Endothelial cell of umbilical vein (primary cell): ENCODE measurements around the gene ADGRG3. TPM values are rescaled to one million over a fixed set of nuclear protein-coding genes. Genes with fewer than 3 reads are reported as not detected.

ENCODE experiments used
- BruUV-seq: library from RNA; stranded (reverse); fragments of 400-500 nt; replicated peaks from 2 replicates; lab custom pipeline; 2021; lab: Mats Ljungman, UMichigan
- CTCF ChIA-PET: fragments of 300-600, 350-600 bp; sonication (Branson Sonifier 250); formaldehyde crosslinking; loops from one replicate; lab custom pipeline; 2021; ENCODE audit warnings: antibody characterized with exemption, inconsistent platforms; lab: Charles Lee
- POLR2A ChIA-PET: fragments of 300-600, 350-600 bp; sonication (Branson Sonifier 250); formaldehyde crosslinking; loops from one replicate; lab custom pipeline; 2021; ENCODE audit warnings: antibody characterized with exemption, inconsistent platforms; lab: Charles Lee
- DNase-seq: peaks from one replicate; pipeline ENCODE4 v3.0.0-alpha.2; 2011; ENCODE audit warnings: low read depth, low spot score
- FAIRE-seq: peaks from 2 replicates; lab custom pipeline; 2011; peaks lifted over from hg19 to GRCh38; lab: Jason Lieb, UNC
- H2AFZ ChIP-seq: 2 replicates; pipeline ENCODE4 v1.6.0; 2012; ENCODE audit warnings: low read depth, low read length, control low read depth, inconsistent platforms
- H3K27ac ChIP-seq: 2 replicates; pipeline ENCODE4 v1.5.1; 2011; ENCODE audit warnings: low read depth, mild to moderate bottlenecking, control low read depth, low read length, moderate library complexity; ENCODE audit not compliant: insufficient read depth
- H3K27me3 ChIP-seq, 2 experiments: 2 replicates each; pipeline versions ENCODE4 v1.6.0 to v1.6.1; 2011; ENCODE audit warnings: low read length in 2 of 2, mixed read lengths in 1 of 2; ENCODE audit not compliant: control insufficient read depth in 2 of 2, insufficient read depth in 2 of 2
- H3K36me3 ChIP-seq, 2 experiments: 2 replicates in 1 of 2; 3 replicates in 1 of 2; pipeline ENCODE4 v1.5.1; 2011; ENCODE audit warnings: low read length in 2 of 2, mild to moderate bottlenecking in 1 of 2, moderate library complexity in 1 of 2; ENCODE audit not compliant: control insufficient read depth in 2 of 2, insufficient read depth in 2 of 2; ENCODE audit errors: extremely low read depth in 1 of 2
- H3K4me1 ChIP-seq: 3 replicates; pipeline ENCODE4 v1.5.1; 2011; ENCODE audit warnings: mild to moderate bottlenecking, low read length; ENCODE audit not compliant: control insufficient read depth, insufficient read depth; ENCODE audit errors: extremely low read depth
- H3K4me2 ChIP-seq: 2 replicates; pipeline ENCODE4 v1.6.1; 2011; ENCODE audit warnings: low read length, control low read depth, mixed read lengths; ENCODE audit not compliant: insufficient read depth
- H3K4me3 ChIP-seq, 3 experiments: fragments of 200-600 bp in 1 of 3; sonication (generic), shearing (Covaris generic) in 1 of 3; replicated peaks in 1 of 3; 2 replicates each; pipeline ENCODE4 v1.5.1; 2011 to 2016; ENCODE audit warnings: control low read depth in 3 of 3, low read length in 3 of 3, mild to moderate bottlenecking in 2 of 3, inconsistent platforms in 1 of 3, low read depth in 1 of 3, moderate library complexity in 1 of 3; ENCODE audit not compliant: insufficient read depth in 1 of 3
- H3K79me2 ChIP-seq: 2 replicates; pipeline ENCODE4 v1.6.0; 2012; ENCODE audit warnings: low read length, inconsistent platforms; ENCODE audit not compliant: control insufficient read depth, insufficient read depth
- H3K9ac ChIP-seq: replicated peaks from 2 replicates; pipeline ENCODE3; 2011; ENCODE audit warnings: low read length, control low read depth; ENCODE audit not compliant: insufficient read depth; ENCODE audit errors: extremely low read depth
- H3K9me1 ChIP-seq: replicated peaks from 3 replicates; pipeline ENCODE4 v1.6.0; 2011; ENCODE audit warnings: mild to moderate bottlenecking, low read length; ENCODE audit not compliant: control insufficient read depth, insufficient read depth; ENCODE audit errors: extremely low read depth
- H3K9me3 ChIP-seq: replicated peaks from 2 replicates; pipeline ENCODE4 v1.5.1; 2012; ENCODE audit warnings: low read length, inconsistent platforms; ENCODE audit not compliant: control insufficient read depth, insufficient read depth
- H4K20me1 ChIP-seq: replicated peaks from 2 replicates; pipeline ENCODE3; 2011; ENCODE audit warnings: mild to moderate bottlenecking, low read length; ENCODE audit not compliant: control insufficient read depth, insufficient read depth; ENCODE audit errors: extremely low read depth
- EZH2 ChIP-seq: IDR thresholded peaks from 2 replicates; pipeline ENCODE4 v1.6.1; 2012; ENCODE audit warnings: borderline replicate concordance, low read depth, mild to moderate bottlenecking, moderate library complexity, low read length, inconsistent platforms; ENCODE audit not compliant: severe bottlenecking
- FOS ChIP-seq: IDR thresholded peaks from 2 replicates; pipeline ENCODE4 v1.6.1; 2011; ENCODE audit warnings: mild to moderate bottlenecking, low read length, moderate library complexity, borderline replicate concordance; ENCODE audit not compliant: insufficient read depth
- GATA2 ChIP-seq: IDR thresholded peaks from 2 replicates; pipeline ENCODE4 v1.7.0; 2011; ENCODE audit warnings: low read depth, mild to moderate bottlenecking, moderate library complexity, mixed read lengths, low read length; ENCODE audit not compliant: insufficient read length, insufficient read depth
- JUN ChIP-seq: IDR thresholded peaks from 2 replicates; pipeline ENCODE4 v1.6.1; 2011; ENCODE audit warnings: borderline replicate concordance, low read depth; ENCODE audit not compliant: insufficient read length, insufficient read depth
- MYC ChIP-seq: IDR thresholded peaks from one replicate; pipeline ENCODE4 v1.6.1; 2011; ENCODE audit warnings: mild to moderate bottlenecking, low read depth, low read length
- POLR2A ChIP-seq: IDR thresholded peaks from 2 replicates; pipeline ENCODE4 v1.6.1; 2012; ENCODE audit warnings: low read depth, mild to moderate bottlenecking, control low read depth, low read length
- POLR2AphosphoS5 ChIP-seq: IDR thresholded peaks from 2 replicates; pipeline ENCODE4 v1.6.1; 2012; ENCODE audit warnings: low read depth, mild to moderate bottlenecking, control low read depth, low read length, moderate library complexity; ENCODE audit not compliant: insufficient read depth
- dilution Hi-C: fragments of 300-500 bp; cut with MboI; formaldehyde crosslinking; loops from one replicate; pipeline ENCODE4 v1.15.0; 2019; ENCODE audit warnings: low sequenced_read_pairs; ENCODE audit not compliant: extremely low pct_ligation_motif_present
- intact Hi-C: fragments of 100-400 bp; cut with micrococcal nuclease; formaldehyde crosslinking; loops from one replicate; pipeline ENCODE4 v1.10.0; 2022
- polyA plus RNA-seq, 4 experiments: library from polyadenylated mRNA; depleted of rRNA in 3 of 4; stranded (reverse) in 3 of 4; unstranded in 1 of 4; fragments of >200 nt; gene quantifications; 2 replicates each; pipeline versions ENCODE4 v1.2.1 to v1.2.3, GENCODE V29; 2011 to 2012; ENCODE audit warnings: missing spikeins in 1 of 4
- total RNA-seq: library from RNA; stranded (reverse); gene quantifications from 2 replicates; pipeline ENCODE4 v1.2.3, GENCODE V29; 2021
- TF ChIP-seq, protein P1 (sequence below): IDR thresholded peaks from 2 replicates; pipeline ENCODE4 v1.6.1; 2011; ENCODE audit not compliant: insufficient read depth, insufficient read length

Gene ADGRG3
- total and polyA plus RNA-seq, 2 donors (not counting 3 experiments of a cell fraction or from before 2014, with no cell fraction given): not detected

DNA sequence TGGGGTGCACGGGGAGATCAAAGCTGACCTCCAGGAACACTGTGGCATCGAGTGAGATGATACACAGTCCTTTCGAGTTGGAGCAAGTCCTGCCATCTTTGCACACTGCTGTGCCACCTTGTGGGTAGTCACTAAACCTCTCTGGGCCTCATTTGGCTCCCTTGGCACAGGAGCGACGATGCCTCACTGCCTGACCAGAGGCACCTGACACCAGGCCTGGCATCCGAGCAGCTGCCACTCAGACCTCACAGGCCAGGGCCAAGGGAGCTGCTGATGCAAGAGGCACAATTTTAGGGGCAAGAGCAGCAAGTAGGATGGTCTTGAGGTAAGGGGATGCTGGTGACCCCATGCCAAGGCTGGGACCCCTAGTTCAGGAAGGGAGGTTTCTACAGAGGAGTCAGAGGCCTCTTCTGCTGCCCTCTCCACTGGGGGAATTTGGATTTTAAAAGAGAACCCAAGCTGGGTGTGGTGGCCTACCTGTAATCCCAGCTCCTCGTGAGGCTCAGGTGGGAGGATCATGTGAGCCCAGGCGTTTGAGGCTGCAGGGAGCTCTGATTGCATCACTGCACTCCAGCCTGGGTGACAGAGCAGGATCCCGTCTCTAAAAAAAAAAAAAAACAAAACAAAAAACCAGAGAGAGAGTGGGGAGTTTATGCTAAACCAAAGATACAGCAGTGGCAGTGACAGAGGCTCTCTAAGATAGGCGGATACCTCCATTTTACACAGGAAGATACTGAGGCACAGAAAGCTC is 46.4 kb upstream of the ADGRG3 start:
- FAIRE-seq: no peak
- intact Hi-C loops: no loop called here
- Histone ChIP-seq H3K27me3 (no peaks in the 10 kb centered on the region), H3K79me2 (no peaks in the 10 kb centered on the region), H2AFZ (no peak overlapping the region), H3K9me1 (no peaks in the 10 kb centered on the region), H4K20me1 (no peaks in the 10 kb centered on the region), H3K27ac (no peak overlapping the region), H3K4me3 (no peak overlapping the region), H3K36me3 (no peaks in the 10 kb centered on the region), H3K4me1 (no peaks in the 10 kb centered on the region), H3K9me3 (no peaks in the 10 kb centered on the region), H3K4me2 (no peak overlapping the region), H3K9ac (no peak overlapping the region)
- dilution Hi-C loops: no loop called here
- ChIA-PET CTCF (interaction anchor here (1.0 to 1.2 kb wide), 3 partner anchors 11 to 31 kb away, joined by 3 to 4 read pairs (median 3); no protein-coding TSS in a partner anchor), POLR2A (interaction anchor here (0.6 kb wide), 1 partner anchor 24 kb away, joined by 9 read pairs; no protein-coding TSS in a partner anchor)
- DNase-seq: no peak
- no peak for TF ChIP-seq MYC
- no peak for TF ChIP-seq FOS
- TF ChIP-seq POLR2A: no peak
- TF ChIP-seq JUN: no peak
- TF ChIP-seq EZH2: no peak
- TF ChIP-seq POLR2AphosphoS5: no peak
- TF ChIP-seq, protein P1, sequence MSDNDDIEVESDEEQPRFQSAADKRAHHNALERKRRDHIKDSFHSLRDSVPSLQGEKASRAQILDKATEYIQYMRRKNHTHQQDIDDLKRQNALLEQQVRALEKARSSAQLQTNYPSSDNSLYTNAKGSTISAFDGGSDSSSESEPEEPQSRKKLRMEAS: no peak
- no peak for TF ChIP-seq GATA2
- no TSS peak for BruUV-seq
